Muscle of back (tissue), 11 donors: ENCODE measurements around the gene FICD. TPM values are rescaled to one million over a fixed set of nuclear protein-coding genes. Genes with fewer than 3 reads are reported as not detected.

Experiments used
- DNase-seq, 3 donors: peaks; one replicate each; pipeline versions ENCODE4 v3.0.0 to v3.0.0-alpha.2; 2013
- polyA plus RNA-seq, 10 donors: library from polyadenylated mRNA; unstranded; fragments of 120-200 nt; gene quantifications; one replicate each; pipeline ENCODE4 v1.2.1, GENCODE V29; 2013; ENCODE audit not compliant: insufficient read length in 10 of 10

Gene FICD
- polyA plus RNA-seq, 10 donors: 1.5 to 3.7 (median 2.5) TPM

DNA sequence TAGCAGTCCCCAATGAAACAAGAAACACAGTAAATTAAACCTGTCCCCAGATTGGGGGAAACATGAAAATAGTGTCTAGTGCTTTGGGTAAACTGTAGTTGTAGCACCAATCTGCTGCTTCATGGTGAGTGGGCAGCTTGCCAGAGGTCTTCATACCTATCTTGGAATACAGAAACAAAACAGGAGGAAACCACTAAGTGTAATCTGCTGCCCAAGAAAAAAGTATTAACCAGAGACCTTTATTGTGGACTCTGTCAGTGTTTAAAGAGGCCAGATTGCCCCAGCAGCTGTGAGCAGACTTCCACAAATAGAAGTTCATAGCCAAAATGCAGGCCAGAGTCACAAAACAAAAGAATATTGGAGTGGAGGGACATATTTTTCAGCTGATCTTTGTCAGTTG, 49.6 kb downstream of the FICD start:
- DNase-seq: no peak

DNA sequence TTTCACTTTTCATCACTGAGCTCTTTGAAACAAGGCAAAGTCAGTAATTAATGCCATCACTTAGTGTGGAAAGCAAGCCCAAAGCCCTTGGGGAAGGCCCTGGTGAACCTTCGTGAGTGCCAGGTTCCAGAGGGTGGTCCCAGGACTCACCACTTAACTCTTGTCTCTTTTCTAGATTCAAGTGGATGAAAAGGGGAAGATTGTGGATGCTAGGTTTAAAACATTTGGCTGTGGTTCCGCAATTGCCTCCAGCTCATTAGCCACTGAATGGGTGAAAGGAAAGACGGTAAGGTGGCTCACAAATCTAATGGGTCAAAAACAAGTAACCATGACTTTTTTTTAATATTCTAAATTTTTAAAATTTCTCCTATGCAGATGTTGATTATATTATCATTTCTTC, 50.1 kb downstream of the FICD start:
- no peak for DNase-seq

DNA sequence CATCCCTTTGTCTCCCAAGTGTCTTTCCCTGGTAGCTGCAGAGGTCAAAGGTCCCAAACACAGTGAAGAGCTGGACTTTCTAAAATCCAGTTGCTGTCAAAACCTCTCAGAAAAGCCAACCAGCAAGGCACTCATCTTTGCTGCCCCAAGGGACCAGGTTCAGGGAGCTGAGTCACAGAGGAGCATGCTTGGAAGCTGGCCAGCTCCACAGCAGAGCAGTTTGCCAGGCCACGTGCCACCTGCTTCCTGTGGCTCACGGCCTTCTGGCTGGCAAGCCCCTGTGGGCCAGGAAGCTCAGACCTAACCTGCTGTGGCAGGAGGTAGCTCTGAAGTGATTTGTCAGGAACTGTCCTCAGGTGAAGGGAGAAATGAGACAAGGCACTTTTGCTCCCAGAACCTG, 50.9 kb downstream of the FICD start:
- DNase-seq: no peak

GRCh38 chr12:108566452-108566851, 51.4 kb downstream of the FICD start:
- DNase-seq: no peak

DNA sequence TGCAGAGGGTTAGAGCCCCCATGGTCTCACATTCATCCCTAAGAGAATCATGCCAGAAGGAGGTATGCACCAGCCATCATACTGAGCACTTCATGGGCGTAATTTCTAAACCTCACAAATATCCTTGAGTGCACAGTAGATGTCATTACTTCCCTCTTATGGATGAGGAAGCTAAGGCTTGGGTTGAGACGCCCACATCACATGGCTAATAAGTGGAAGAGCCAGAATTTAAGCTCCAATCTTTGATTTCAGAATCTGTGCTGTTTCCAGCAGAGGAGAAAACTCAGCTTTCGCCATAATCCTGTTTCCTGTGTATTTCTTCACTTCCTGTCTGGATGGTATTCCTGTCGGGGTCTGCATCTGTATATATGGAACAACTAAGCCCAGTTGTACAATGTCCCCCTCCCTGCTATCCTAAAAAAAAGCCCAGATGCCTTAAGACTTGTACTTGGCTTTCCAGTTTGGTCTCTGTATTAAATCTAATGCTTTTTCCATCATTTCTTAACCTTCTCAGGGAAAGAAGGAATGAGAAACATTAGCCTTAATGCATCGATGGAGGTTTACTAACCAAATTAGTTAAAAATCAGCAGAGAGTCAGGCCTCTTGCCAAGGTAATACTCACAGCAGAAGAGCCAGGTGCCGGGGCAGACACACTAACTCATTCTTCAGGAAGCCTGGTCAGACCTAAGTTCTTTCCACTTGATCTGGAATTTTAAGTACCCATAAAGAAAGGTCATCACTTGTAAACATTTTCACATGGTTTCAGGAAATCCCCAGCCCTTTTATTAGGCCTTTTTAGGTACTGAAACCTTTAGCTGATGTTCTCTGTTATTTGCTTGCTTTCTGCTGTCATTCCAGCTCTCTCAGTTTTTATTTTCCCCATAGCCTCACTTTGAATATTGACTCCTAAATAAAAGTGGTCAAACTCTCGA, 52.6 kb downstream of the FICD start:
- DNase-seq: peak in 2 of 3 donors; percentile 37 to 52

DNA sequence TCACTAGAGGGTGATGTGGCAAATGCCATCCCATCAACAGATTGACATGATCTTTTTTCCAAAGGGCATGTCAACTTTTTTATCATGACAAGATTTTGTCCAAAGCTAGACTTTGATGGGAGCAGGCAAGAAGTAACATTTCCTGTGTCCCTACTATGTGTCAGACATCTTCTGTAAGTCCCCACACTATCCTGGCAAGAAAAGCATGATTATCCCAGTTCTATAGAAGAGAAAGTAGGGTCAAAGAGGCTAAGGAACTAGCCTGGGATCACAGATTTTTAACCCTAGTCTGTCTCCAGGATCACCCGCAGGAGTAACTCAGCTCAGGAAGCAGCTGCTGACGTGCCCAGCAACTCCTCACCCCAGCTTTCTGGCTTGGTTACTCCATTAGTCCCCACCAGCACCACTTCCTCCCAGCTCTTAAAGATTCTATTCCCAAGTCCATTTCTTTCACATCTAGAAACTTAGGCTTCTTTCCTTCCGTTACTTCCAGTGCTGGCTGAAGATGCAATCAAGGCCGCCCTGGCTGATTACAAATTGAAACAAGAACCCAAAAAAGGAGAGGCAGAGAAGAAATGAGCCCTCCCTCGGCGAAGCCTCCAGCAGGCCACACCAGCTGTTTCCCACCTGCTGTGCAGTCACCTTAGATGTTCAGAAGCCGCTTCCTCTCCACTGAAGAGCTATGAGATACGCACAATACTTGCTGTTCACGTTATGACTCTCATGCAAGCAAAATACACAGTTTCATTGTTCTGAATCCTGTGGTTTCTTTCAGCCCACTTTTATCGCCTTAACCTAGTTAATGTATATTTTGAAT, 53.5 kb downstream of the FICD start:
- DNase-seq: no peak

Other genes with a start within 250 kb of the FICD start
- gene CMKLR1, start 176.0 kb upstream of the FICD start, polyA plus RNA-seq: 1 to 10 TPM; 3.3 to 6.6 (median 5.0) TPM
- 10 to 100 TPM; 28.6 to 41.0 (median 35.2) TPM for gene SART3, start 45.9 kb downstream of the FICD start, polyA plus RNA-seq
- gene ISCU, start 47.3 kb downstream of the FICD start, polyA plus RNA-seq: 10 to 100 TPM; 82.1 to 99.6 (median 88.4) TPM
- gene TMEM119, start 82.8 kb downstream of the FICD start, polyA plus RNA-seq: 10 to 100 TPM; 26.2 to 71.2 (median 38.2) TPM
- 10 to 100 TPM in 1 of 10 donors, 1 to 10 TPM in 9; 3.6 to 13.0 (median 4.3) TPM for gene SELPLG, start 118.6 kb downstream of the FICD start, polyA plus RNA-seq
- gene CORO1C, start 216.2 kb downstream of the FICD start, polyA plus RNA-seq: 100 to 1,000 TPM in 2 of 10 donors, 10 to 100 TPM in 8; 68.2 to 108 (median 80.9) TPM